HG03439 (cell line): ENCODE data around the gene RNASEH2A.
"Not testable (repeated sequence)": the region's sequence is repeated elsewhere in the genome, so short reads cannot be mapped to it uniquely, and the experiment has no call there.

ENCODE experiments used
- ATAC-seq: cut with Tn5 transposase; IDR thresholded peaks from one replicate; pipeline ENCODE4 v1.9.1; 2021; ENCODE audit warnings: mild to moderate bottlenecking, moderate library complexity; ENCODE audit not compliant: unreplicated experiment

The RNASEH2A gene

DNA sequence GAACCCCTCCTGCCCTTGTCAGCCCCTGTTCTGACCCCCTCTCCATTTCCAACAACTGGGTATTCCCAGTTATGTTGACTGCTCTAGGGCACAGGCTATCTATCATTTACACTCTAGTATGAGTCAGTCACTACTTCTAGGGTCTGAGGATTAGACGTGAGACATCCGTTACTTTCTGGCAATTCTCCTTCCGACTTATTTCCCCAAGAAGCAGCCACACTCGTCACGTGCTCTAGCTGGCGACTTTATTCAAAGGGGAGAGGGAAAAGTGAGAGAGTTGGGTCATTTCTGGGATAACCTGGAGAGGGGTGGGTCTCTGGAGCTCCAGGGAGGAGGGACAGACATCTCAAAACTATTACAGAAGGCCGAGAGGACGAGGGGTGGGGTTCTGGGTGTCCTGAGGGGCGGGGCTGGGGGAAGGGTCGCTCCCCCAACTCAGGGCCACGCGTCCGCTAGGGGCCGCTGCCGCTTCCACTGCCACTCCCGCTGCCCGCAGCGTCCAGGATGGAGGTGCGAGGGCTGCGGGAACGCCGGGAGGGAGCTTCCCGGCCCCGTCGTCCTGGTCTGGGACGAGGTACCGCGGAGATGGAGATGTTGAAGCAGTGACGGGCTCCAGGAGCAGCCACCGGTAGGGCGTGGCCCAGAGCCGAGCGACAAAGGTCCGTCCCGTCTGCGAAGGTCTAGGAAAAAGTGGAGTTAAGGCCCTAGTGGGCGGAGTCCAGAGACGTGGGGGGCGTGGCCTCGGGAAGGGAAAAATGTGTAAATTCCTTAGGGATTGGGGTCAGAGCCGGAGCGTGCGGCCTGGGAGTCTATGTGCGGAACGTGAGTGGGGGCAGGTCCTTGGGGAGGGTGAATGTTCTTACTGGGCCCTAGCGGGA lies 19.1 kb downstream of the RNASEH2A start:
- no peak for ATAC-seq

- ATAC-seq: no peak
Measured at GRCh38 chr19:12828494-12828893, 22.1 kb downstream of the RNASEH2A start.

- ATAC-seq: no peak
Measured at GRCh38 chr19:12833418-12833737, 27.0 kb downstream of the RNASEH2A start.

GRCh38 chr19:12833738-12834565 lies 27.6 kb downstream of the RNASEH2A start:
- no peak for ATAC-seq

DNA sequence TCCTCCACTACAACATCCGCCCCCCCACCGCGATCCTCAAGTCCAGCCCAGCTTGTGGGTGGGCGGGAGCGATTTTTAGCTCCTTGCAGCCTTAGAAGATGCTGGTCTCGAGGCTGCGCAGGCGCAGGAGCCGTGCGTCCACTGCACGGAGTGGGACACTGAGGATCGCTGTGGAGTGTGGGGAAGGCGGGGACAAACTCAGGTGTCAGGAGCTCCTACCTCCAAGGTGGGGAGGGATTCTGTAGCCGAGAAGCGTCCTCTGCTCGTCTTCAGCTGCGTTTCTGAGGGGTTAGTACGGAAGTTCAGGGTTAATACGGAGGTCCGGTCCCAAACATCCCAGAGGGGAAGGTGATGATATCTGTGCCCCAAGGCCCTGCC lies 28.2 kb downstream of the RNASEH2A start, which contains the start of gene RTBDN:
RTBDN (minus strand) TSS at position 14 of the 378 bp plus-strand sequence. CDS start 4,600 bp downstream, outside the sequence.
- ATAC-seq: no peak

- no peak for ATAC-seq
Measured at GRCh38 chr19:12834976-12835757, 28.8 kb downstream of the RNASEH2A start.

DNA sequence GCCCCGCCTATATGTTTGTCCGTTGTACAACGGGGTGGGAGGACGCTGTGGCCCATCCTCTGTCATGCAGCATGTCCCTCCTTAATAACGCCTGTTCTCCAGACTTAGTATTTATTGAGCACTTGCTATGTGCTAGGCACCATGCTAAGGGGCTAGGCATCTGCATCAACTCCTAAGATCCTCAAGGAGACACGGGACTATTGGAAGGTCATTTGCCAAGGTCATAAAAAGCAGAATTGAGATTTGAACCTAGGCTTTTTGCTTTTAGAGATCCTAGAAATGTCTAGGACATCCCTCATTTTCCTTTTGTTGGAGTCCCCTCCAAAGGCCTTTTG lies 30.1 kb downstream of the RNASEH2A start:
- ATAC-seq: no peak

GRCh38 chr19:12837225-12837624 lies 30.8 kb downstream of the RNASEH2A start:
- no peak for ATAC-seq

- ATAC-seq: no peak
Measured at GRCh38 chr19:12838182-12838885, 31.9 kb downstream of the RNASEH2A start, which contains the start of gene MAST1. Gene MAST1, plus strand, starts transcription at chr19:12838515. Its CDS starts 58 bp downstream, at chr19:12838573.

GRCh38 chr19:12838886-12839756 lies 32.7 kb downstream of the RNASEH2A start:
- no peak for ATAC-seq

DNA sequence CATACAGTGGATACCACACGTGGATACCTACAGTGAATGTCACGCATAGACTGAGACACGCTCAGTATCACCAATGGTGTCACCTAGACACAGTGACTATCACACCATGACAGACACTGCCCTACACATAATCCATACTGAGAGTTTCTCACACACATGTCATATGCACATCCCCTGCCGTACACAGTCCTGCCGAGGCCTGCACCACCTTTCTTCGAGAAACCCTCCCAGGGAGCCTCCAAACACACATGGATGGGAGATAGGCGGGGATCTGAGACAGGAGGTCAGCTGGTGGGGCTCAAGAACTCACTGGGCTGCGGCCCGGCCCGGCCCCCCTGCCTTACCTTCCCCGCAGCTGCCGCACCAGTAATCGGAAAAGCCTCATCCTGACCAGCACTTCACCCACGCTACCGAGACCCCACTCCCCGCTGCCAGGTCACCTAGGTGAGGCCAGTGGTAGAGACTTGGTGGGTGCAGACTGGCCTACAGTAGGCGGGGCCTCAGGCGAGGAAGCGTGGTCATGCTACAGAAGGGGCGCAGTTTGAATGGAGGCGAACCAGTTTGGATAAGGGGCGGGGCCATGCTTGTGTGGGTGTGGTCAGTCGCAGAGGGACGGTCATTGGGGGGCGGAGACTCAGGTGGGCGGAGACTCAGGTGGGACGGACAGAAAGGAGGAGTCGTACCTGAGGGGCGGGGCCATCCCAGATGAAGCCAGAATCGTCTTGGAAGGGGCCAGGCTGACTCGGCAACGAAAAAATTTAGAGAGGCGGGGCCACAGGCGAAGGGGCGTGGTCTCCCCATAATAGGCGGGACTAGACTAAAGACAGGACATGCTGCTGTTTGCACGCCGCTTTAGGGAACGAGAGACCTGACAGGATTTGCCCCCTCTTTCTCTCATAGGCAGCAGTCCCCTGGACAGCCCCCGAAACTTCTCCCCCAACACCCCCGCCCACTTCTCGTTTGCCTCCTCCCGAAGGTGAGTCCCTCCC lies 34.0 kb downstream of the RNASEH2A start:
- ATAC-seq: no peak

GRCh38 chr19:12841094-12841493 lies 34.7 kb downstream of the RNASEH2A start:
- no peak for ATAC-seq

- no peak for ATAC-seq
Measured at GRCh38 chr19:12842511-12842910, 36.1 kb downstream of the RNASEH2A start.

- no peak for ATAC-seq
Measured at GRCh38 chr19:12843328-12843727, 36.9 kb downstream of the RNASEH2A start.

DNA sequence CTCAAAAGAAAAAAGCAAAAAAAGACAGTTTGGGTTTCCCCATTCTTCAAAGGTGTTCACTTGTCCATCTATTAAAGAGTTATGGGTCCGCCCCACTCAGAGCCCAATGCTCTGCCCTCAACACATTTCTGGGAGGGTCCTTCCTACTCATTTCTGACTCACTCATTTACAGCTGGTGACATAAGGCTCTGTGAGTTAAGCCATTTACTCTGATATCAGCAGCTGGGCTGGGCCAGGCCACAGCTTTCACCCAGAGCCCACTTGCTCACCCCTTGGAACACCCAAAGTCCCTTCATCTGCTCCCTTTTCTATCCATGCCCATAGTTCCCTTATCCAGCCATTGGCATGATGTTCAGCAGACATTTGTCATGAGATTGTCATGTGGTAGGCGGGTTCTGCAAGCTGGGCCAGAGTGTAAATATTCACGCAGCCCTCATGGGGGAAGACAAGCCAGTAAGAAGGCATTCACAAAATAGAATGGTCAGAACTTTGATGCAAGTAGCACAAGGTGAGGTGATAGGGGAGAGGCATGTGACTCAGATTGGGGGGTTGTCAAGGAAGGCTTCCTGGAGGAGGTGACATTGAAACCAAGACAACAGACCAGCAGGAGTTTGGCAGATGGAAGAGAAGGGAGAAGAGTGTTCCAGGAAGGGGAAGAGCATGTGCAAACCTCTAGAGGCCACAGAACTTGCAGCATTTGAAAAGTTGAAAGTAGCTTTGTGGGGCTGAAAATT lies 37.8 kb downstream of the RNASEH2A start:
- no peak for ATAC-seq

- ATAC-seq: not testable (repeated sequence)
Measured at GRCh38 chr19:12846613-12847012, 40.2 kb downstream of the RNASEH2A start.
